ENCODE measurements around the gene IGSF9B. TPM values are rescaled to one million over a fixed set of nuclear protein-coding genes. Genes with fewer than 3 reads are reported as not detected.

Gene IGSF9B
- total RNA-seq, 1 donor from 2014 or later: 8.4 TPM

- Mint-ChIP-seq H3K4me3 (ENCODE audit: unreplicated experiment) (no peak overlapping the region), H3K27me3 (ENCODE audit: low read depth) (peaks cover 17% of the 10 kb centered on the region), H3K4me1 (ENCODE audit: low read depth) (peaks cover 12% of the 10 kb centered on the region), H3K27ac (ENCODE audit: unreplicated experiment) (no peak overlapping the region), H3K36me3 (ENCODE audit: low read depth) (peaks cover 3% of the 10 kb centered on the region), H3K9me3 (ENCODE audit: low read depth) (no peaks in the 10 kb centered on the region)
- no peak for TF ChIP-seq CTCF (IDR thresholded peaks at IDR 0.05)
- DNase-seq (ENCODE audit: low spot score): no peak
Measured at GRCh38 chr11:133893381-133893780, 63.4 kb downstream of the IGSF9B start.

DNA sequence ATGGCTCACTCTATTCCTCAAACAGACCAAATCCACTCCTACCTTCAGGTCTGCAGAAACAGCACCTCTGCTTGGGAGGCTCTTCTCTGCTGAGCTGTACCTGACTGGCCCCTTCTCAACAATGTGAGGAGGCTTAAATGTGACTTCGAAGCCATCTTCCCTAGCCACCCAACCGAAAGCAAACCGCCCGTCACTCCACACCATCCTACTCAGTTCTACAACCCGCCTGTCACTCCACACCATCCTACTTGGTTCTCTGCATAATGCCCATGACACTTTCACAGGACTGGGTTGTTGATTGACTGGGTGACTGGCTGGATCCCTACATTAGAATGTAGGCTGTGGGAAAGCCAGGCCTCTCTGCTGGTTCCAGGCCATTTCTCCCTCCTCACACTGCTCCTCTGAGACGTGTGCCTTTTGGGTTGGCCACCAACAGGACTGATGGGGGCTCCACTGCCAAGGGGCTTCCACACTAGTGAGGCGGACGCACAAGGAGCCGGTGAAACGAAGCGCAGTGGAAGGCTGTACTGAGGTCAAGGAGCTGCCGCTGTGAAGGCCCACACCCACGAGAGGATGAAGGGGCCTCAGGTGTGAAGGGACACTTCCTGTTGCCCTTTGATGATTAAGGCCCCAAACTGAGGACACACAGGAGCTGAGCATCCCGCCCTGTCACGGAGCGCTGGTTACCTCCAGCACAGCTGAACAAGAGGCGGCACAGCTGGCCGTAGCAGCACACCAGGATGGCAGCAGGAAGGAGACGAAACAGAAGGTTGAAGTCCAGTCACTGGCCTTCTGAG is 64.0 kb downstream of the IGSF9B start:
- Mint-ChIP-seq H3K27me3 (ENCODE audit: low read depth) (peaks cover 17% of the 10 kb centered on the region), H3K4me3 (ENCODE audit: unreplicated experiment) (no peak overlapping the region), H3K4me1 (ENCODE audit: low read depth) (peaks cover 12% of the 10 kb centered on the region), H3K36me3 (ENCODE audit: low read depth) (peaks cover 2% of the 10 kb centered on the region), H3K27ac (ENCODE audit: unreplicated experiment) (no peak overlapping the region), H3K9me3 (ENCODE audit: low read depth) (no peaks in the 10 kb centered on the region)
- no peak for TF ChIP-seq CTCF (IDR thresholded peaks at IDR 0.05)
- no peak for DNase-seq (ENCODE audit: low spot score)

DNA sequence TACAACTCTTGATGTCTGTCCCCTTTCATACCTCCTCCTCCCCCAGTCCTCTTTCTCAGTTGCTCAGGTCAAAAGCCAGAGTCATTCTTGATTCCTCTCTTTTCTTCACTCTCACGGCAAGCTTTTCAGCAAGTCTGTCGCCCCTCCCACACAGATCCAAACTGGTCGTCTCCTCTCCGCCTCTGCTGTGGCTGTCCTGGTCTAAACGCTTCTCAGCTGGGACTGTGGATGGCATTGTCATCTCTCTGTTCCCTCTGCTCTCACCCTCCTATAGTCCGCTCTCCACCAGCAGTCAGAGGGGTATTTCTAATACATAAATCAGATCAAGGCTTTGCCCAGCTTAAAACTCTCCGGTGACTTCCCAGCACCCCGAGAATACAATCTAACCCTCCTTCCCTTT is 64.6 kb downstream of the IGSF9B start:
- peaks cover 12% of the 10 kb centered on the region for H3K4me1 Mint-ChIP-seq (ENCODE audit: low read depth)
- no peak overlapping the region for H3K27ac Mint-ChIP-seq (ENCODE audit: unreplicated experiment)
- DNase-seq (ENCODE audit: low spot score): no peak
- no peak for TF ChIP-seq CTCF (IDR thresholded peaks at IDR 0.05)
- H3K27me3 Mint-ChIP-seq (ENCODE audit: low read depth): peaks cover 17% of the 10 kb centered on the region
- H3K9me3 Mint-ChIP-seq (ENCODE audit: low read depth): peaks cover under 1% of the 10 kb centered on the region
- H3K36me3 Mint-ChIP-seq (ENCODE audit: low read depth): no peaks in the 10 kb centered on the region
- H3K4me3 Mint-ChIP-seq (ENCODE audit: unreplicated experiment): no peak overlapping the region

DNA sequence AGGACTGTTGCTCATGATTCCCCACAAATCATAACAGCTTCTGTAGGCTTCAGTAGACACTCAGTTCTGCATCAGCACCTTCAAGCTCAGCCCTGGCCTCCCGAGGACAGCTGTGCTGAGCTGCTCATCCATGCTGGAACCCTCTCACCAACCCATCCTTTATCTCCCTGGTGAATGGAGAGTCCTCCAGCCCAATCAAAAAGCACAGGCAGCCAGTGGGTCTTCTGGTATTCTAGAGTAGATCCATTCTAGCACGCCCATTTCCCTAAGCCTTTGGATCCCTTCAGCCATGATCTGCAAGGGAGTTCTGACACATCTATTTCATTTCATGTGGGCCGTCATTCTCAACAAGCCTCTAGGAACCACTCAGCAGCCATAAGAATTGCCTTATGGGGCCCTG is 66.9 kb downstream of the IGSF9B start:
- Mint-ChIP-seq H3K27ac (ENCODE audit: unreplicated experiment) (no peak overlapping the region), H3K4me1 (ENCODE audit: low read depth) (peaks cover 5% of the 10 kb centered on the region), H3K27me3 (ENCODE audit: low read depth) (peaks cover 23% of the 10 kb centered on the region), H3K9me3 (ENCODE audit: low read depth) (peaks cover 4% of the 10 kb centered on the region), H3K36me3 (ENCODE audit: low read depth) (no peaks in the 10 kb centered on the region), H3K4me3 (ENCODE audit: unreplicated experiment) (no peak overlapping the region)
- no peak for TF ChIP-seq CTCF (IDR thresholded peaks at IDR 0.05)
- no peak for DNase-seq (ENCODE audit: low spot score)

GRCh38 chr11:133889188-133889587 is 67.6 kb downstream of the IGSF9B start:
- DNase-seq (ENCODE audit: low spot score): no peak
- no peak overlapping the region for H3K27ac Mint-ChIP-seq (ENCODE audit: unreplicated experiment)
- peaks cover 8% of the 10 kb centered on the region for H3K9me3 Mint-ChIP-seq (ENCODE audit: low read depth)
- no peak for TF ChIP-seq CTCF (IDR thresholded peaks at IDR 0.05)
- H3K27me3 Mint-ChIP-seq (ENCODE audit: low read depth): peaks cover 23% of the 10 kb centered on the region
- H3K4me3 Mint-ChIP-seq (ENCODE audit: unreplicated experiment): no peak overlapping the region
- H3K4me1 Mint-ChIP-seq (ENCODE audit: low read depth): no peaks in the 10 kb centered on the region
- H3K36me3 Mint-ChIP-seq (ENCODE audit: low read depth): peaks cover 1% of the 10 kb centered on the region

Data from chondrocyte (in vitro differentiated cells).